Cardiac muscle cell (in vitro differentiated cells and primary cell): ENCODE data around the gene HINT2. TPM values are rescaled to one million over a fixed set of nuclear protein-coding genes. Genes with fewer than 3 reads are reported as not detected.

Experiments
- DNase-seq, 2 donors: peaks; one replicate each; pipeline versions ENCODE4 v3.0.0 to v3.0.0-alpha.2; 2010 to 2017; ENCODE audit warnings: low read depth in 1 of 2, low spot score in 1 of 2
- H3K27ac ChIP-seq: fragments of 200-600 bp; sonication (generic); 2 replicates; pipeline ENCODE4 v1.5.1; 2016
- H3K27me3 ChIP-seq: fragments of 200-600 bp; sonication (generic); 2 replicates; pipeline ENCODE4 v1.6.0; 2016; ENCODE audit warnings: control low read depth
- H3K36me3 ChIP-seq: fragments of 200-600 bp; sonication (generic); 2 replicates; pipeline ENCODE4 v1.5.1; 2016; ENCODE audit warnings: control low read depth
- H3K4me1 ChIP-seq: fragments of 200-600 bp; sonication (generic); 2 replicates; pipeline ENCODE4 v1.8.1; 2017; ENCODE audit warnings: low read depth, mild to moderate bottlenecking, mixed run types
- H3K4me3 ChIP-seq: fragments of 200-600 bp; sonication (generic); 2 replicates; pipeline ENCODE4 v1.5.1; 2016; ENCODE audit warnings: mild to moderate bottlenecking
- H3K9me3 ChIP-seq: fragments of 200-600 bp; sonication (generic); 2 replicates; pipeline ENCODE4 v1.5.1; 2017; ENCODE audit warnings: low read depth, mild to moderate bottlenecking, control low read depth
- CTCF ChIP-seq: IDR thresholded peaks from 2 replicates; pipeline ENCODE4 v1.5.1; 2012; ENCODE audit warnings: low read depth, mild to moderate bottlenecking, low read length
- polyA plus RNA-seq: library from polyadenylated mRNA; unstranded; fragments of >200 nt; fragmentation: Nextera tagmentation; extraction: Ambion mirVana; gene quantifications from 2 replicates; pipeline ENCODE4 v1.2.1, GENCODE V29; 2016
- total RNA-seq: library from RNA; depleted of rRNA; stranded (reverse); fragments of >200 nt; gene quantifications from 2 replicates; pipeline ENCODE4 v1.2.3, GENCODE V29; 2016

The HINT2 gene
- total and polyA plus RNA-seq, 2 experiments from 2014 or later: 48.5 to 177 TPM

GRCh38 chr9:35783418-35783817 is 31.4 kb downstream of the HINT2 start:
- TF ChIP-seq CTCF: no peak
- H3K27ac ChIP-seq: no peak overlapping the region
- no peaks in the 10 kb centered on the region for H3K36me3 ChIP-seq
- no peak for DNase-seq
- H3K9me3 ChIP-seq: no peaks in the 10 kb centered on the region
- H3K27me3 ChIP-seq: no peaks in the 10 kb centered on the region
- no peak overlapping the region for H3K4me3 ChIP-seq
- no peaks in the 10 kb centered on the region for H3K4me1 ChIP-seq

- no peaks in the 10 kb centered on the region for H3K9me3 ChIP-seq
- no peaks in the 10 kb centered on the region for H3K4me1 ChIP-seq
- no peak overlapping the region for H3K4me3 ChIP-seq
- no peak for TF ChIP-seq CTCF
- no peak for DNase-seq
- H3K36me3 ChIP-seq: no peaks in the 10 kb centered on the region
- H3K27ac ChIP-seq: no peak overlapping the region
- H3K27me3 ChIP-seq: no peaks in the 10 kb centered on the region
Measured at GRCh38 chr9:35781066-35781465, 33.8 kb downstream of the HINT2 start.

GRCh38 chr9:35778496-35778895 is 36.3 kb downstream of the HINT2 start:
- Histone ChIP-seq H3K27ac (no peak overlapping the region), H3K4me1 (peaks cover 6% of the 10 kb centered on the region), H3K36me3 (no peaks in the 10 kb centered on the region), H3K9me3 (no peaks in the 10 kb centered on the region), H3K4me3 (no peak overlapping the region), H3K27me3 (no peaks in the 10 kb centered on the region)
- no peak for TF ChIP-seq CTCF
- no peak for DNase-seq

- no peak for DNase-seq
- Histone ChIP-seq H3K27ac (no peak overlapping the region), H3K9me3 (no peaks in the 10 kb centered on the region), H3K36me3 (no peaks in the 10 kb centered on the region), H3K4me1 (peaks cover 6% of the 10 kb centered on the region), H3K27me3 (no peaks in the 10 kb centered on the region), H3K4me3 (no peak overlapping the region)
- no peak for TF ChIP-seq CTCF
Measured at GRCh38 chr9:35776018-35776417, 38.8 kb downstream of the HINT2 start.

GRCh38 chr9:35774907-35775635 is 39.8 kb downstream of the HINT2 start:
- Histone ChIP-seq H3K36me3 (no peaks in the 10 kb centered on the region), H3K27me3 (no peaks in the 10 kb centered on the region), H3K4me3 (no peak overlapping the region), H3K9me3 (no peaks in the 10 kb centered on the region), H3K27ac (peak overlapping the region; percentile 51), H3K4me1 (peaks cover 6% of the 10 kb centered on the region)
- DNase-seq: peak in 1 of 2 donors; percentile 24
- TF ChIP-seq CTCF: no peak
